ENCODE results near the gene ZFP36L2.

DNA sequence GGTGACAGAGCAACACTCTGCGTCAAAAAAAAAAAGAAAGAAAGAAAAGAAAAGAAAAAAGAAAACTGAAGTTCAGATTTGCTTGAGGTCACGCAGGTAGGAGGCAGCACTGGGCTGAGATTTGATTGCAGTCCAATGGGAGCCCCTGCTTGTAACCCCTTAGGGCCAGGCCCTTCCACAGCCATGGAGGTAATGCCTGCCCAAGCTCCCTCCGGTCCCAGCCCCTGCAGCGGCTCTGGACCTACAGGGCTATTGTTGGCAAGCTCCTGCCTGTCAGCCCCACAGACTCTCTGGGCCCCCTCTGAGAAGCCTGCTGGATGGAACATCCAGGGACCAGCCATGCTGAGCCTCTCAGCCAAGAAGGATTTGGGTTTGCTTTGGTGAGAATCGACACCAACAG is 12.2 kb downstream of the ZFP36L2 start:
- no peak for TF ChIP-seq CTCF (IDR thresholded peaks at IDR 0.05; ENCODE audit: low read depth, low read length)
- no peak for TF ChIP-seq EZH2phosphoT487 (IDR thresholded peaks at IDR 0.05; ENCODE audit: low read depth)

All from OCI-LY3 (cell line).